GM21381 (cell line): ENCODE measurements around the gene CACNA1A.
A peak's percentile ranks its signal among the peaks of the same experiment; 100 is the strongest.
"Not testable (repeated sequence)": the region's sequence is repeated elsewhere in the genome, so short reads cannot be mapped to it uniquely, and the experiment has no call there.

Source experiments
- ATAC-seq: cut with Tn5 transposase; IDR thresholded peaks from one replicate; pipeline ENCODE4 v1.9.1; 2021; ENCODE audit warnings: mild to moderate bottlenecking, moderate library complexity; ENCODE audit not compliant: unreplicated experiment

The CACNA1A gene

DNA sequence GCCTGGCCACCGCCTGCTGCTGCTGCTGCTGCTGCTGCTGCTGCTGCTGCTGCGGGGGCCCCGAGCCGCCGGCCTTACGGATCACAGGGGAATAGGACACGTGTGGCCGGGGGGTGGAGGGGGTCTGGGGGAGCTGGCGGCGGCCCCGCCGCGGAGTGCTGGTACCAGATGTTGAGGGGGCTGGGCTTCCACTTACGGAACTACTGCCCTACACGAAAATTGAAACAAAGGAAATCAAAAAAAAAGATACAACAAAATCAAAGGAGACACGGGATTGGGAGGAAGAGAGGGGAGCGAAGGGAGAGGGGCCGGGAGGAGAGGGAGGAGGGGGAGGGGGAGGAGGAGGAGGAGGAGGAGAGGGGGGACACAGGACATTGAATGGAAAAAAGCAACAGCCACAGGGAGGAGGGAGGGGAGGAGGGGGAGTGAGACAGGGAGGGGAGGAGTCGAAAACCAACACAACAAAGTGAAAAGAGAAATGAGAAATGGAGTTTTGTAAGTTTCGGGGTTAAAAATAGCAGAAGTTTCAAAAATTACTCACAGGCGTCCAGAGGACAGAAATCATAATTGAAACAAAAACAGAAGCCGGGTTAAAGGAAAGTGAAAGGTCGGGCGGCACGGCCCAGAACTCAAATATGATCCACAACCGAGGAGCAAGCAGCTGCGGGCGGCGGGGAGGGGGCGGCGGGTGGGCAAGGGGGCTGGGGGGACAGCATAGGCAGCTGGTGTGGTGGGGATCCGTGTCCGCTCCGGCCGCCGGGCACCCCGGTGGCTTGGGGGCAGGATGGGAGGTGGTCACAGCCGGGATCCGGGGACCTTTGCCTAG is 298.2 kb downstream of the CACNA1A start:
- peak; percentile 58 for ATAC-seq

DNA sequence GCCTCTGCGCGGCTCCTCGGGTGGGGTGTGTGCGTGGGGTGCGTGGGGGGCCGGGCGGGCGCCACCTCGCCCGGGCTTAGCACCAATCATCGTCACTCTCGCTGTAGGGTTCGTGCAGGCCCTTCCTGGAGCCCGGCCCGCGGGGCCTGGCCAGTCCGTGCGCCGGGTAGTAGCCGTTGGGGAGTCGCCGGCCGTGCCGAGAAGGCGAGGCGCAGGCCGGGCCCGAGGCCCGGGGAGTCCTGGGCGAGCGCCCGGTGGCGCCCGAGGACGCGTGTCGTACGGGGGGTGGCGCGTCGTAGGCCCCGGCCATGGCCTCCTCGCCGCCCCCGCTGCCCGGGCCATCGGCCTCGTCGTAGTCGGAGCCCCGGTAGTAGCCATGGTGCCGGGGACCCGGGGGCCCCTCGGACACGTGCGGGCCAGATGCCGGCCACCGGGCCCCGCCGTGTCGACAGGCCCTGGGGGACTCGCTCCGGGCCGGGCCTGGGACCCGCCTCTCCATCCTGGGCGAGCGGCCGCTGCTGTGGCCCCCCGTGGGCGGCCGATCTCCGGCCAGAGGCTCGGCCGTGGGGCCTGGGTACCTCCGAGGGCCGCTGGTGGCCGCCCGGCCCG is 298.9 kb downstream of the CACNA1A start:
- no peak for ATAC-seq

GRCh38 chr19:13206587-13206986 is 299.7 kb downstream of the CACNA1A start:
- no peak for ATAC-seq

DNA sequence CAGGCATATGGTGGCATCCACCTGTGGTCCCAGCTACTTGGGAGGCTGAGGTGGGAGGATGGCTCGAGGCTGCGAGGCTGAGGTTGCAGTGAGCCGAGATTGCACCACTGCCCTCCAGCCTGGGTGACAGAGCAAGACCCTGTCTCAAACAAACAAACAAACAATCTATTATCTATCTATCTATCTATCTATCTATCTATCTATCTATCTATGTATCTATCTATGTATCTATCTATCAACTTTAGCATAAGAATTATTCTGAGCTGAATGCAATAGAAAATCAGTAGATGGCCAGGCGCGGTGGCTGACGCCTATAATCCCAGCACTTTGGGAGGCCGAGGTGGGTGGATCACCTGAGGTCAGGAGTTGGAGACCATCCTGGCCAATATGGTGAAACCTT is 304.2 kb downstream of the CACNA1A start:
- ATAC-seq: not testable (repeated sequence)

DNA sequence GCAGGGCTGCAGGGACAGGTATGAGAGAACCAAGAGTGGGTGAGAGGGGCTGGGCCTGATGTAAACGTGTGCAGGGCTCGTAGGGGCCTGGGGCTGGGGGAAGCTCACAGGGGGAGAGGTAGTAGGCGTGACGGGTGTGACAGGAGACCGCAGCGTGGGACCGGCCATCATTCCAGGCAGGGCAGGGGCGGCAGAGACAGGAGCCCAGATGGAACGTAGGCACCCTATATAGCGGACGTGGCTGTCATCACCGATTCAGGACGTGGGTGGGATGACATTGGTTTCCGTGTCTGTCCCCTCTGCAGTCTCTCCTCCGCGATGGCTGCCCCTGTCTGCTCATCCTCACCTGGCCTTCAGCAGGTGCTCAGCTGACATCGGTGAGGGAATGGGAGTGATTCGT is 307.6 kb downstream of the CACNA1A start:
- no peak for ATAC-seq

GRCh38 chr19:13195678-13196077 is 310.6 kb downstream of the CACNA1A start:
- ATAC-seq: no peak

DNA sequence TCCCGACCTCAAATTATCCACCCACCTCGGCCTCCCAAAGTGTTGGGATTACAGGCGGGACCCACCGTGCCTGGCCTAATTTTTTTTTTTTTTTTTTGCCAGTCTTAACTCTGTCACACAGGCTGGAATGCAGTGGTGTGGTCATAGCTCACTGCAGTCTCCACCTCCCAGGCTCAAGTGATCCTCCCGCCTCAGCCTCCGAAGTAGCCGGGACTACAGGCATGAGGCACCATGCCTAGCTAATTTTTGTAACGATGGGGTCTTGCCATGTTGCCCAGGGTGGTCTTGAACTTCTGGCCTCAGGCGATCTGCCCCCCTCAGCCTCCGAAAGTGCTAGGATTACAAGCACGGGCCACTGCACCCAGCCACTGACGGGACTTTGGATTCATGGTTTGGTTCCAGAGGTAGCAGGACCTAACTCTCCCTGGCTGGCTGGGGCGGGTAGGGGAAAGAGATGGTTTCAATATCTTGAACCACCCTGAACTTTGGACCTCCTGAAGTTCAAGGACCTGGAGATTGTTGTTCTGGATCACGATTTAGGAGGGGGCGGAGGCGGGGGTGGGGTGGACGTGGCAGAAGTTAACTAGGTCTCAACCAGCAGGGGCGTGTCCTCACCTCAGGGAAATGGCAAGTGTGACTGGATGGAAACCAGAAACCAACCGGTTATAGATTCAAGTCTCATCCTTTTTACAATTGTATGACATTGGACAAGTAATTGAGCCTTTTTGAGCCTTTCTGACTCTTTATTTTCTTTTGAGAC is 315.3 kb downstream of the CACNA1A start:
- ATAC-seq: no peak

DNA sequence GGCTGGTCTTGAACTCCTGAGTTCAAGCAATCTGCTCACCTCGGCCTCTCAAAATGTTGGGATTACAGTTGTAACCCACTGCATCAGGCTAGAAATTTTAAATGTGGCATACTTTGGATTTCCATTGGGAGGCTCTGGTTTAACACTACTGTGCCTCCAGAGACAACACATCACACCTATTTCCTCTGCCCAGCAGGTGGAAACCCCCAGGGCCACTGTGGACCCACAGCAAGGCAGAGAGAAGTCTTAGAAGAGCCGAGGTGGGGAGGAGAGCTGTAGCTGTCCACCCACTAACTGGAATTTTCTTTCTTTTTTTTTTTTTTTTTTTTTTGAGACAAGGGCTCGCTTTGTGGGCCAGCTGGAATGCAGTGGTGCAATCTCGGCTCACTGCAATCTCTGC is 316.7 kb downstream of the CACNA1A start:
- no peak for ATAC-seq

GRCh38 chr19:13187419-13187818 is 318.9 kb downstream of the CACNA1A start:
- ATAC-seq: no peak

DNA sequence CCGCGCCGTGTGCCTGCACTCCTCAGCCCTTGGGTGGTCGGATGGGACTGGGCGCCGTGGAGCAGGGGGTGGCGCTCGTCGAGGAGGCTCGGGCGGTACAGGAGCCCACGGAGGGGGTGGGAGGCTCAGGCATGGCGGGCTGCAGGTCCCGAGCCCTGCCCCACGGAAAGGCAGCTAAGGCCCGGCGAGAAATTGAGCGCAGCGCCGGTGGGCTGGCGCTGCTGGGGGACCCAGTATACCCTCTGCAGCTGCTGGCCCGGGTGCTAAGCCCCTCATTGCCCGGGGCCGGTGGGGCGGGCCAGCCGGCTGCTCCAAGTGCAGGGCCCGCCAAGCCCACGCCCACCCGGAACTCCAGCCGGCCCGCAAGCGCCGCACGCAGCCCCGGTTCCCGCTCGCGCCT is 319.6 kb downstream of the CACNA1A start:
- ATAC-seq: not testable (repeated sequence)

GRCh38 chr19:13185763-13186657 is 320.3 kb downstream of the CACNA1A start:
- ATAC-seq: not testable (repeated sequence)

- not testable (repeated sequence) for ATAC-seq
Observed at GRCh38 chr19:13184926-13185325, 321.4 kb downstream of the CACNA1A start.

GRCh38 chr19:13181747-13182388 is 324.4 kb downstream of the CACNA1A start:
- no peak for ATAC-seq

GRCh38 chr19:13178291-13178690 is 328.0 kb downstream of the CACNA1A start:
- ATAC-seq: not testable (repeated sequence)

GRCh38 chr19:13177584-13177983 is 328.7 kb downstream of the CACNA1A start:
- ATAC-seq: not testable (repeated sequence)

DNA sequence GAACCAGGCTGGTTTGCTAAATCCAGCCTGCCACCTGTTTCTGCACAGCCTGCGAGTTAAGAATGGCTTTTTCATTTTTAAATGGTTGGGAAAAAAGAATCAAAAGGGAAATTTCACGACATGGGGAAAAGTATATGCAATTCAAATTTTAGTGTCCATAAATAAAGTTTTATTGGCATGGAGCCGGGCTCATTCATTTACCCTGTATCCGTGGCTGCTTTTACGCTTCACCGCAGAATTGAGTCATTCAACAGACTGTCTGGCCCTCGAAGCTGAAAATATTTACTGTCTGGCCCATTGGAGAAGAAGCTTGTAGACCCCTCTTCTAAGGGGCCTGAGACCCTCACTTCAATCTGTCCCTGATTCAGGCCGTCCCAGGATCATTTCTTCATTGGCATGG is 329.9 kb downstream of the CACNA1A start:
- ATAC-seq: no peak

- no peak for ATAC-seq
Observed at GRCh38 chr19:13173139-13173737, 333.0 kb downstream of the CACNA1A start.

DNA sequence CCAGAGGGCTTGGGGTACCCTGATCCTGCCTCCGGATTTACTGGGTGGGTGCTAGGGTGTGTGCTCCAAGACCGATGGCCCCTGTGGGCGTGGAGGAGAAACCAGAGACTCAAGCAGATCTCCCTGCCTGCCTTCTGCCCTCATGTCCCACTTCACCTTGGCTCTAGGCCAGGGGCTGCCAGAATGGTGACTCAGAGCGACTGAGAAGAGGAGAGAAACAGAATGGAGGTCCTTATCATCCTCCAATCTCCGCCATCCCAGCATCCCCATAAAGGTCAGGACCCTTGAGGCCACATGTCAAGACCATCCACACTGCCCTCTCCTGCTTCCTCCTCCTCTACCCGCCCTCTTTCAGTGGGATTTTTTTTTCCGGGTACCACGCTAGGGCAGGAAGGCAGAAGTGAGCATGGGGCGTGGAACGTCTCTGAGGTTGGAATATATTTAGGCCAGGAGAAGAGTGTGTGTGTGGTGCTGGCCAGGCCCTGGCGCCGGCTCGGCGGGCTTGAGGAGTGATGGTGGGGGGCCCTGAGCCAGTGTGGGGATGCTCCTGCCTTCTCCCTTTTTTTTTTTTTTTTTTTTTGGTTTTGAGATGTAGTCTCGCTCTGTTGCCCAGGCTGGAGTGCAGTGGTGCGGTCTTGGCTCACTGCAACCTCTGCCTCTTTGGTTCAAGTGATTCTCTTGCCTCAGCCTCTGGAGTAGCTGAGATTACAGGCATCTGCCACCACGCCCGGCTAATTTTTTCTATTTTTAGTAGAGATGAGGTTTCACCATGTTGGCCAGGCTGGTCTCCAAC is 333.7 kb downstream of the CACNA1A start:
- no peak for ATAC-seq

- ATAC-seq: no peak
Observed at GRCh38 chr19:13171146-13171545, 335.1 kb downstream of the CACNA1A start.
